CD4-positive, alpha-beta T cell treated with Interleukin-6 at 100 ng/mL for 8 hours (primary cell): ENCODE measurements around the gene RFPL1.
"Not testable (repeated sequence)": the region's sequence is repeated elsewhere in the genome, so short reads cannot be mapped to it uniquely, and the experiment has no call there.

Experiments used
- DNase-seq: peaks from one replicate; pipeline ENCODE4 v3.0.0-alpha.2; 2020; ENCODE audit warnings: mixed read lengths, low spot score

The RFPL1 gene

GRCh38 chr22:29438283-29438682 is at the start of gene RFPL1:
Gene RFPL1, plus strand, starts transcription at chr22:29438583.
- DNase-seq = not testable (repeated sequence)

GRCh38 chr22:29388759-29389090 is 49.7 kb upstream of the RFPL1 start:
- DNase-seq = no peak

GRCh38 chr22:29390270-29390669 is 48.1 kb upstream of the RFPL1 start:
- no peak for DNase-seq

- no peak for DNase-seq
Measured at GRCh38 chr22:29391546-29391945, 46.8 kb upstream of the RFPL1 start.

- no peak for DNase-seq
Measured at GRCh38 chr22:29393019-29393608, 45.3 kb upstream of the RFPL1 start.

GRCh38 chr22:29394931-29395581 is 43.3 kb upstream of the RFPL1 start:
- DNase-seq = peak; percentile 68

- no peak for DNase-seq
Measured at GRCh38 chr22:29396126-29396525, 42.3 kb upstream of the RFPL1 start.

- DNase-seq = no peak
Measured at GRCh38 chr22:29397791-29398190, 40.6 kb upstream of the RFPL1 start.

GRCh38 chr22:29400576-29400975 is 37.8 kb upstream of the RFPL1 start:
- no peak for DNase-seq

GRCh38 chr22:29401538-29401937 is 36.8 kb upstream of the RFPL1 start:
- DNase-seq = not testable (repeated sequence)

- no peak for DNase-seq
Measured at GRCh38 chr22:29408940-29409339, 29.4 kb upstream of the RFPL1 start.

- DNase-seq = not testable (repeated sequence)
Measured at GRCh38 chr22:29411569-29412211, 26.7 kb upstream of the RFPL1 start.

- not testable (repeated sequence) for DNase-seq
Measured at GRCh38 chr22:29412772-29413171, 25.6 kb upstream of the RFPL1 start.

GRCh38 chr22:29414951-29415591 is 23.3 kb upstream of the RFPL1 start:
- peak; percentile 75 for DNase-seq

- not testable (repeated sequence) for DNase-seq
Measured at GRCh38 chr22:29418704-29419103, 19.7 kb upstream of the RFPL1 start.

- no peak for DNase-seq
Measured at GRCh38 chr22:29426476-29426875, 11.9 kb upstream of the RFPL1 start.

GRCh38 chr22:29427176-29427760 is 11.1 kb upstream of the RFPL1 start:
- no peak for DNase-seq

- no peak for DNase-seq
Measured at GRCh38 chr22:29431986-29432385, 6.4 kb upstream of the RFPL1 start.

GRCh38 chr22:29433856-29434255 is 4.5 kb upstream of the RFPL1 start:
- DNase-seq = no peak

- DNase-seq = no peak
Measured at GRCh38 chr22:29434288-29434687, 4.1 kb upstream of the RFPL1 start.

GRCh38 chr22:29435236-29436136 is 2.9 kb upstream of the RFPL1 start:
- DNase-seq = no peak

- no peak for DNase-seq
Measured at GRCh38 chr22:29442976-29443375, 4.6 kb downstream of the RFPL1 start.
